Tibial nerve (tissue), 4 donors: ENCODE data around the gene CCDC158.

Source experiments
- EP300 ChIP-seq, 2 donors: sonication (generic); formaldehyde crosslinking; IDR thresholded peaks; one replicate each; pipeline ENCODE4 v1.6.1; 2017; ENCODE audit warnings: antibody characterized with exemption in 2 of 2, mild to moderate bottlenecking in 1 of 2
- POLR2A ChIP-seq, 2 donors: fragments of 450-650 bp; IDR thresholded peaks; one replicate each; pipeline ENCODE4 v1.6.1; 2017; ENCODE audit warnings: antibody characterized with exemption in 2 of 2, mild to moderate bottlenecking in 2 of 2, moderate library complexity in 2 of 2
- TF ChIP-seq, protein P1 (sequence below), 5 experiments: fragments of 200-600 bp in 3 of 5; fragments of 450-650 bp in 2 of 5; sonication (generic) in 3 of 5; IDR thresholded peaks; one replicate each; pipeline ENCODE4 v1.5.1; 2016 to 2019; ENCODE audit warnings: antibody characterized with exemption in 5 of 5, mild to moderate bottlenecking in 3 of 5, moderate library complexity in 2 of 5

DNA sequence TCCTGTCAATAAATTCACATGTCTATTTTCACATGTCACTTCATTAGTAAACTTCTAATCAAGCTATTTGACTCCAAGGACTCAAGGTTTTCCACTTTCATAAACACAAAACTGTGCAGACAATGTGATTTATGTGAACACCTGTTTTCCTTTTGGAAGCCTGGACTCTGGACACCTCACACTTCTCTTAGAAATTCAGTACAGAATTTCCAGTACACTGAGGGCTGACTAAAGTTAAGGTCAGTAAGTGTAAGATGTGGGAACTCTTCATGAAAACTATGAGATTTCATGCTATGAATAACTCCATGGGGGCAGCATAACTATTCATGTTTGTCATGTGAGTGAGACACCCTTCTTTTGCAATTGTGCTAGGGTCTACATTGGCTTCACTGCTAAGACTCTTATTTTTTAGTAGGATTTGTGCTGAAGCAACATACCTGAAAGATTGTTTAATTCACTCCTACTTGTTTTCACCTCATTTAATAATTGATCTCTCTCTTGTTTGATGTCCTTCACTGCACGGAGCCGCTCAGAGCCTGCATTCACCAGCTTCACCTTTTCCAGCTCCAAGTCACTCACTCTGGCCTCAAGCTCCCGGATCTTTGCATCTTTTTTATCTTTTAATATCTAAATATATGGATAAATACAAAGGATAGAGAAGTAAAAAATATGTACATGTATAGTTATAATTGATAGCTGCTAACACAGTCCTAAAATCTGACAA, 59.1 kb downstream of the CCDC158 start:
- TF ChIP-seq, protein P1, sequence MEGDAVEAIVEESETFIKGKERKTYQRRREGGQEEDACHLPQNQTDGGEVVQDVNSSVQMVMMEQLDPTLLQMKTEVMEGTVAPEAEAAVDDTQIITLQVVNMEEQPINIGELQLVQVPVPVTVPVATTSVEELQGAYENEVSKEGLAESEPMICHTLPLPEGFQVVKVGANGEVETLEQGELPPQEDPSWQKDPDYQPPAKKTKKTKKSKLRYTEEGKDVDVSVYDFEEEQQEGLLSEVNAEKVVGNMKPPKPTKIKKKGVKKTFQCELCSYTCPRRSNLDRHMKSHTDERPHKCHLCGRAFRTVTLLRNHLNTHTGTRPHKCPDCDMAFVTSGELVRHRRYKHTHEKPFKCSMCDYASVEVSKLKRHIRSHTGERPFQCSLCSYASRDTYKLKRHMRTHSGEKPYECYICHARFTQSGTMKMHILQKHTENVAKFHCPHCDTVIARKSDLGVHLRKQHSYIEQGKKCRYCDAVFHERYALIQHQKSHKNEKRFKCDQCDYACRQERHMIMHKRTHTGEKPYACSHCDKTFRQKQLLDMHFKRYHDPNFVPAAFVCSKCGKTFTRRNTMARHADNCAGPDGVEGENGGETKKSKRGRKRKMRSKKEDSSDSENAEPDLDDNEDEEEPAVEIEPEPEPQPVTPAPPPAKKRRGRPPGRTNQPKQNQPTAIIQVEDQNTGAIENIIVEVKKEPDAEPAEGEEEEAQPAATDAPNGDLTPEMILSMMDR (IDR thresholded peaks at IDR 0.05), result no peak
- no peak for TF ChIP-seq POLR2A (IDR thresholded peaks at IDR 0.05)
- TF ChIP-seq EP300 (IDR thresholded peaks at IDR 0.05), result no peak
